Parathyroid adenoma (tissue), 2 donors: Measurements from ENCODE around the gene ZNF654.

Experiments used
- H2AFZ ChIP-seq: fragments of 300-600 bp; sonication (generic); one replicate; pipeline ENCODE4 v1.7.0; 2017; ENCODE audit warnings: antibody characterized with exemption, mild to moderate bottlenecking
- H3K27ac ChIP-seq: fragments of 300-600 bp; sonication (generic); one replicate; pipeline ENCODE4 v1.7.0; 2017
- H3K27me3 ChIP-seq: fragments of 300-600 bp; sonication (generic); one replicate; pipeline ENCODE4 v1.7.0; 2017; ENCODE audit warnings: low read length; ENCODE audit not compliant: control insufficient read depth, insufficient read depth
- H3K36me3 ChIP-seq: fragments of 300-600 bp; sonication (generic); one replicate; pipeline ENCODE4 v1.7.0; 2017; ENCODE audit warnings: low read length; ENCODE audit not compliant: control insufficient read depth, insufficient read depth
- H3K4me1 ChIP-seq: fragments of 300-600 bp; sonication (generic); one replicate; pipeline ENCODE4 v1.7.0; 2017; ENCODE audit warnings: control low read depth
- H3K4me2 ChIP-seq: fragments of 300-600 bp; sonication (generic); one replicate; pipeline ENCODE4 v1.7.0; 2017; ENCODE audit warnings: low read length
- H3K4me3 ChIP-seq: fragments of 300-600 bp; sonication (generic); one replicate; pipeline ENCODE4 v1.7.0; 2017; ENCODE audit warnings: low read depth, low read length
- H3K79me2 ChIP-seq: fragments of 300-600 bp; sonication (generic); one replicate; pipeline ENCODE4 v1.7.0; 2017; ENCODE audit warnings: control low read depth
- H3K9ac ChIP-seq: fragments of 300-600 bp; sonication (generic); one replicate; pipeline ENCODE4 v1.7.0; 2017; ENCODE audit warnings: mild to moderate bottlenecking
- H3K9me3 ChIP-seq: fragments of 300-600 bp; sonication (generic); one replicate; pipeline ENCODE4 v1.7.0; 2017; ENCODE audit warnings: low read length; ENCODE audit not compliant: control insufficient read depth
- CTCF ChIP-seq: fragments of 300-600 bp; sonication (generic); IDR thresholded peaks from one replicate; pipeline ENCODE4 v1.7.0; 2017; ENCODE audit warnings: antibody characterized with exemption, mild to moderate bottlenecking
- donor health status: primary hyperparathyroidism.

Gene ZNF654

GRCh38 chr3:88058306-88058580 is 812 bp upstream of the ZNF654 start:
- no peaks in the 10 kb centered on the region for H3K27me3 ChIP-seq
- H3K79me2 ChIP-seq = peaks cover 19% of the 10 kb centered on the region
- peak overlapping the region; percentile 92 for H3K9ac ChIP-seq
- no peak for TF ChIP-seq CTCF
- H2AFZ ChIP-seq = peak overlapping the region; percentile 86
- peak overlapping the region; percentile 94 for H3K27ac ChIP-seq
- peaks cover 4% of the 10 kb centered on the region for H3K4me1 ChIP-seq
- peak overlapping the region; percentile 97 for H3K4me3 ChIP-seq
- no peaks in the 10 kb centered on the region for H3K9me3 ChIP-seq
- H3K36me3 ChIP-seq = no peaks in the 10 kb centered on the region
- H3K4me2 ChIP-seq = peak overlapping the region; percentile 75

- peak overlapping the region; percentile 25 for H3K9ac ChIP-seq
- H3K9me3 ChIP-seq = no peaks in the 10 kb centered on the region
- H3K4me2 ChIP-seq = peak overlapping the region; percentile 95
- H3K4me1 ChIP-seq = peaks cover 4% of the 10 kb centered on the region
- peaks cover 22% of the 10 kb centered on the region for H3K79me2 ChIP-seq
- H2AFZ ChIP-seq = peak overlapping the region; percentile 86
- H3K4me3 ChIP-seq = peak overlapping the region; percentile 97
- peak overlapping the region; percentile 94 for H3K27ac ChIP-seq
- TF ChIP-seq CTCF = no peak
- H3K27me3 ChIP-seq = no peaks in the 10 kb centered on the region
- H3K36me3 ChIP-seq = no peaks in the 10 kb centered on the region
Measured at GRCh38 chr3:88059380-88060170, 520 bp downstream of the ZNF654 start.

GRCh38 chr3:88061746-88062145 is 2.7 kb downstream of the ZNF654 start:
- no peaks in the 10 kb centered on the region for H3K36me3 ChIP-seq
- H3K27me3 ChIP-seq = no peaks in the 10 kb centered on the region
- H3K9ac ChIP-seq = no peak overlapping the region
- H3K27ac ChIP-seq = no peak overlapping the region
- H3K4me2 ChIP-seq = no peak overlapping the region
- peaks cover 28% of the 10 kb centered on the region for H3K79me2 ChIP-seq
- H3K9me3 ChIP-seq = no peaks in the 10 kb centered on the region
- H2AFZ ChIP-seq = no peak overlapping the region
- TF ChIP-seq CTCF = no peak
- H3K4me3 ChIP-seq = no peak overlapping the region
- peaks cover 4% of the 10 kb centered on the region for H3K4me1 ChIP-seq

GRCh38 chr3:88075072-88075471 is 16.0 kb downstream of the ZNF654 start:
- Histone ChIP-seq H3K27ac (no peak overlapping the region), H3K4me1 (no peaks in the 10 kb centered on the region), H3K27me3 (no peaks in the 10 kb centered on the region), H3K4me3 (no peak overlapping the region), H3K79me2 (peaks cover 28% of the 10 kb centered on the region), H3K36me3 (no peaks in the 10 kb centered on the region), H3K9ac (no peak overlapping the region), H3K9me3 (no peaks in the 10 kb centered on the region), H3K4me2 (no peak overlapping the region), H2AFZ (no peak overlapping the region)
- no peak for TF ChIP-seq CTCF

GRCh38 chr3:88075497-88075896 is 16.4 kb downstream of the ZNF654 start:
- H3K79me2 ChIP-seq = peaks cover 28% of the 10 kb centered on the region
- no peaks in the 10 kb centered on the region for H3K4me1 ChIP-seq
- TF ChIP-seq CTCF = no peak
- H3K9ac ChIP-seq = no peak overlapping the region
- no peak overlapping the region for H3K4me3 ChIP-seq
- no peaks in the 10 kb centered on the region for H3K9me3 ChIP-seq
- no peak overlapping the region for H2AFZ ChIP-seq
- H3K27ac ChIP-seq = no peak overlapping the region
- no peaks in the 10 kb centered on the region for H3K27me3 ChIP-seq
- no peaks in the 10 kb centered on the region for H3K36me3 ChIP-seq
- no peak overlapping the region for H3K4me2 ChIP-seq
